HEK293T (cell line): ENCODE data around the gene SP2.
A peak's percentile ranks its signal among the peaks of the same experiment; 100 is the strongest.
"Not testable (repeated sequence)": the region's sequence is repeated elsewhere in the genome, so short reads cannot be mapped to it uniquely, and the experiment has no call there.

Experiments
- CTCF ChIA-PET: fragments of 350-600 bp; formaldehyde crosslinking; extraction: SDS; loops from one replicate; lab custom pipeline; 2021; ENCODE audit warnings: antibody characterized with exemption, inconsistent platforms; lab: Yijun Ruan, JAX
- POLR2A ChIA-PET: fragments of 350-600 bp; formaldehyde crosslinking; extraction: SDS; loops from one replicate; lab custom pipeline; 2020; ENCODE audit warnings: antibody characterized with exemption, inconsistent platforms; lab: Yijun Ruan, JAX
- DNase-seq: peaks from one replicate; pipeline ENCODE4 v3.0.0; 2012; ENCODE audit warnings: mixed read lengths; ENCODE audit errors: extremely low spot score
- ARNT ChIP-seq: fragments of 450-650 bp; IDR thresholded peaks from 2 replicates; pipeline ENCODE4 v1.6.1; 2017; ENCODE audit warnings: mild to moderate bottlenecking
- BHLHE40 ChIP-seq: fragments of 450-650 bp; IDR thresholded peaks from 2 replicates; pipeline ENCODE4 v1.6.1; 2016; ENCODE audit warnings: mild to moderate bottlenecking, moderate library complexity, borderline replicate concordance
- CTBP1 ChIP-seq: fragments of 450-650 bp; IDR thresholded peaks from 2 replicates; pipeline ENCODE4 v1.6.1; 2016; ENCODE audit warnings: borderline replicate concordance
- ELF4 ChIP-seq: fragments of 450-650 bp; IDR thresholded peaks from 2 replicates; pipeline ENCODE4 v1.6.1; 2017; ENCODE audit warnings: antibody characterized with exemption
- FOXA1 ChIP-seq: fragments of 450-650 bp; IDR thresholded peaks from 2 replicates; pipeline ENCODE4 v1.6.1; 2016; ENCODE audit warnings: mild to moderate bottlenecking
- FOXK2 ChIP-seq: fragments of 450-650 bp; IDR thresholded peaks from 2 replicates; pipeline ENCODE4 v1.6.1; 2016; ENCODE audit warnings: mild to moderate bottlenecking
- FOXM1 ChIP-seq: fragments of 450-650 bp; IDR thresholded peaks from 2 replicates; pipeline ENCODE4 v1.6.1; 2017; ENCODE audit warnings: mild to moderate bottlenecking, borderline replicate concordance
- HDGF ChIP-seq: fragments of 450-650 bp; IDR thresholded peaks from 2 replicates; pipeline ENCODE4 v1.6.1; 2017; ENCODE audit warnings: antibody characterized with exemption, borderline replicate concordance
- L3MBTL2 ChIP-seq: fragments of 450-650 bp; conservative IDR thresholded peaks from 2 replicates; pipeline ENCODE4 v1.6.1; 2016; ENCODE audit warnings: mild to moderate bottlenecking
- LEF1 ChIP-seq: fragments of 450-650 bp; IDR thresholded peaks from 2 replicates; pipeline ENCODE4 v1.6.1; 2017; ENCODE audit warnings: mild to moderate bottlenecking, borderline replicate concordance
- NFRKB ChIP-seq: fragments of 450-650 bp; IDR thresholded peaks from 2 replicates; pipeline ENCODE4 v1.6.1; 2016; ENCODE audit warnings: mild to moderate bottlenecking, moderate library complexity
- SP1 ChIP-seq: fragments of 450-650 bp; IDR thresholded peaks from 2 replicates; pipeline ENCODE4 v1.6.1; 2017
- SUZ12 ChIP-seq: fragments of 450-650 bp; IDR thresholded peaks from 2 replicates; pipeline ENCODE4 v1.6.1; 2016; ENCODE audit warnings: mild to moderate bottlenecking
- TARDBP ChIP-seq: fragments of 450-650 bp; IDR thresholded peaks from 2 replicates; pipeline ENCODE4 v1.6.1; 2016
- ZNF384 ChIP-seq: fragments of 450-650 bp; IDR thresholded peaks from 2 replicates; pipeline ENCODE4 v1.6.1; 2016
- TF ChIP-seq, protein P1 (sequence below): fragments of 450-650 bp; IDR thresholded peaks from 2 replicates; pipeline ENCODE4 v1.6.1; 2016

Gene SP2

DNA sequence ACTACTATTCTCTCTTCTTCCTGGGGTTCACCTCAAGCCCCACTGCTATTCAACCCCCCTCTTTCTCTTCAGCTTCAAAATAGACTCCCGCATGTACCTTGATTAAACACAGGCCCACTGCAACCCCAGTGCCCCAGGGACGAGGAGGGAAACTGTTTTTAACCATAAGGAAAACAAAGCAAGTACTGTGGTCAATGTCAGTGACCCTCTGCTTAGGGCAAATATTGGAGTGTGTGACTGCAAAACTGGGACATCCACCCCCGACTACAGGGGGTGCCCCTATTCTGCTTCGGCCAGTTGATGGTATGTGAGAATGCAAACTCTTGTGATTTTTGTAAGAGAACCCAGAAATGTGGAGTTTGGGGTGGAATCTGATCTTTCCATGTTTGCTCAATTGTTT is 35.8 kb downstream of the SP2 start:
- no peak for TF ChIP-seq NFRKB
- TF ChIP-seq FOXK2, result no peak
- no peak for TF ChIP-seq FOXA1
- DNase-seq, result no peak
- ChIA-PET POLR2A (interaction anchor here (1.1 to 4.3 kb wide), 2 partner anchors 10 to 36 kb away, joined by 3 to 18 read pairs; partner anchors contain the start of genes PNPO and SP2), CTCF (no interaction called here)

DNA sequence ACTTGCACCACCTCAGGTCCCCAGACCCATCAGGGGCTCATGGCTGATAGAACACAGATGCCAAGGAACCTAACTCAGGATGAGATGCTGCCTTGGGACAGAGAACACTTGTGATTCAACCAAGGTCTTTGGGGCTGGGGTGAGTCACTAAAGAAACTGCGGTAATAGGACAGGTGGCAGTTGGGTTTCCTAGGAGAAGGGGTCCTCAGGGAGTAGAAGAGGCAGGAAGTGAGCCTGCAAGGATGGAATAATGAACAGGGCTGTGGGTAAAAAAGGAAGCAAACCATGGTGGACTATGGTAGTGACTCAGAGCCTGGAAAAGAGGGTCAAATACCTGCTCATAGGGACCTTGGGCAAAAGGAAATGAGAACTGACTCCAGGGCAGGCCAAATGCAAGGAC is 38.8 kb downstream of the SP2 start:
- TF ChIP-seq CTBP1 (no peak), L3MBTL2 (no peak), ZNF384 (no peak), TARDBP (no peak), FOXM1 (no peak), BHLHE40 (no peak), HDGF (no peak)
- TF ChIP-seq, protein P1, sequence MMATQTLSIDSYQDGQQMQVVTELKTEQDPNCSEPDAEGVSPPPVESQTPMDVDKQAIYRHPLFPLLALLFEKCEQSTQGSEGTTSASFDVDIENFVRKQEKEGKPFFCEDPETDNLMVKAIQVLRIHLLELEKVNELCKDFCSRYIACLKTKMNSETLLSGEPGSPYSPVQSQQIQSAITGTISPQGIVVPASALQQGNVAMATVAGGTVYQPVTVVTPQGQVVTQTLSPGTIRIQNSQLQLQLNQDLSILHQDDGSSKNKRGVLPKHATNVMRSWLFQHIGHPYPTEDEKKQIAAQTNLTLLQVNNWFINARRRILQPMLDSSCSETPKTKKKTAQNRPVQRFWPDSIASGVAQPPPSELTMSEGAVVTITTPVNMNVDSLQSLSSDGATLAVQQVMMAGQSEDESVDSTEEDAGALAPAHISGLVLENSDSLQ, result no peak

DNA sequence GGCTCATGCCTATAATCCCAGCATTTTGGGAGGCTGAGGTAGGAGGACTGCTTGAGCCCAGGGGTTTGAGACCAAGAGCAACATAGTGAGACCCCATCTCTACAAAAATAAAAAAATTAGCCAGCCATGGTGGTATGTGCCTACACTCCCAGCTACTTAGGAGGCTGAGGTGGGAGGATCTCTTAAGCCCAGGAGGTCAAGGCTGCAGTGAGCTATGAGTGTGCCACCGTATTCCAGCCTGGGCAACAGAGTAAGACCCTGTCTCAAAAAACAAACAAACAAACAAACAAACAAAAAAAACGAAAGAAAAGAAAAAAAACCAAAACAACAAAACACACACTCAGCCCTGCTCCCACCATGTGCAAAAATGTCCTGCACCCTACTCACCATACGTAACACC is 39.4 kb downstream of the SP2 start:
- not testable (repeated sequence) for DNase-seq
- CTCF ChIA-PET, result interaction anchor here (1.7 kb wide), 1 partner anchor 11 kb away, joined by 4 read pairs; no protein-coding TSS in a partner anchor
- POLR2A ChIA-PET, result interaction anchor here (1.3 kb wide), 1 partner anchor 113 kb away, joined by 3 read pairs; no protein-coding TSS in a partner anchor

More for the DNA sequence above, 38.8 kb downstream of the SP2 start:
- DNase-seq, result no peak
- ChIA-PET CTCF (no interaction called here), POLR2A (interaction anchor here (1.3 kb wide), 1 partner anchor 114 kb away, joined by 3 read pairs; no protein-coding TSS in a partner anchor)

DNA sequence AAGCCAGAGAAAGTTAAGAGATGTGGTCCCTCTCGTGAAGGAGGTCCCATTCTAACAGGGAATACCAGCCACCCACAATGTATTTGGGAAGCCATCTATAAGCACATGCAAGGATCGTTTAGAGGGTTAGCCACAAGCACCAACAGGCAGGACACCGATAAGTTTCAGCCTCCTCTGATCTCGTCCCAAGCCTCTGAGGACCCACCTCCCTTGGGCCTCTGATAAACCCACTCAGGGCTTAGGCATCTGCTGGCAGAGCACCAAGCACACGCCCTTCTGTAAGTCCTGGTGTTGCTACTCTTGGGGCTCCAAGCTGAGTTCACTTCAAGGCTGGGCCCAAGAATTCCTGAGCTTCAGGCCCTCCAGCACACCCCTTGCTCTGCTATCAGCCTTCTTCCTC is 39.9 kb downstream of the SP2 start:
- POLR2A ChIA-PET, result interaction anchor here (1.3 kb wide), 1 partner anchor 113 kb away, joined by 3 read pairs; no protein-coding TSS in a partner anchor
- no peak for TF ChIP-seq ELF4
- TF ChIP-seq FOXK2, result no peak
- TF ChIP-seq BHLHE40, result no peak
- no peak for TF ChIP-seq ARNT
- CTCF ChIA-PET, result interaction anchor here (0.9 to 1.7 kb wide), 2 partner anchors 11 to 34 kb away, joined by 4 to 5 read pairs; no protein-coding TSS in a partner anchor
- no peak for DNase-seq

DNA sequence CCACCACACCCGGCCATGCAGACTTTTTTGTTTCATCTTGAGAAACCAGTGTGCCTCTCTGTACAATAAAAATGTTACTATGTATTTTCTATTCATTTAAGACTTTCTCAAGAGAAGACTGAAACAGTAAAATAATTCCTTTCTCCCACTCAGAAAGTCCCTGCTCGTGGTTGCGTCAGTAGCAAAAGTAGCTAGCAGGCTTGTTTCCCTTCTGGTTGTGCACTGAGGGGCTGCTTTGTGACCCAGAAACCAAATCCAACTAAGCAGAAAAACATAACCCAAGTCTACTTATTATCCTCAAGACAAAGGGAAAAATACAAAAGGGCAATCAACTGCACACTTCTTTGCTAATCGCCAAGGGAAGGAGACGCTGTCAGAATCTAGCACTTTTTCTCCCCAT is 41.9 kb downstream of the SP2 start:
- ChIA-PET CTCF (no interaction called here), POLR2A (interaction anchor here (0.6 to 1.1 kb wide), 2 partner anchors 8 to 43 kb away, joined by 3 to 4 read pairs; no protein-coding TSS in a partner anchor)
- no peak for DNase-seq
- TF ChIP-seq ELF4 (no peak), ARNT (no peak), FOXM1 (no peak), HDGF (no peak), L3MBTL2 (no peak), FOXK2 (no peak), LEF1 (no peak), NFRKB (no peak), TARDBP (no peak), SUZ12 (no peak), BHLHE40 (no peak), SP1 (no peak), CTBP1 (no peak), ZNF384 (no peak), FOXA1 (no peak)
- TF ChIP-seq, protein P1, result no peak

DNA sequence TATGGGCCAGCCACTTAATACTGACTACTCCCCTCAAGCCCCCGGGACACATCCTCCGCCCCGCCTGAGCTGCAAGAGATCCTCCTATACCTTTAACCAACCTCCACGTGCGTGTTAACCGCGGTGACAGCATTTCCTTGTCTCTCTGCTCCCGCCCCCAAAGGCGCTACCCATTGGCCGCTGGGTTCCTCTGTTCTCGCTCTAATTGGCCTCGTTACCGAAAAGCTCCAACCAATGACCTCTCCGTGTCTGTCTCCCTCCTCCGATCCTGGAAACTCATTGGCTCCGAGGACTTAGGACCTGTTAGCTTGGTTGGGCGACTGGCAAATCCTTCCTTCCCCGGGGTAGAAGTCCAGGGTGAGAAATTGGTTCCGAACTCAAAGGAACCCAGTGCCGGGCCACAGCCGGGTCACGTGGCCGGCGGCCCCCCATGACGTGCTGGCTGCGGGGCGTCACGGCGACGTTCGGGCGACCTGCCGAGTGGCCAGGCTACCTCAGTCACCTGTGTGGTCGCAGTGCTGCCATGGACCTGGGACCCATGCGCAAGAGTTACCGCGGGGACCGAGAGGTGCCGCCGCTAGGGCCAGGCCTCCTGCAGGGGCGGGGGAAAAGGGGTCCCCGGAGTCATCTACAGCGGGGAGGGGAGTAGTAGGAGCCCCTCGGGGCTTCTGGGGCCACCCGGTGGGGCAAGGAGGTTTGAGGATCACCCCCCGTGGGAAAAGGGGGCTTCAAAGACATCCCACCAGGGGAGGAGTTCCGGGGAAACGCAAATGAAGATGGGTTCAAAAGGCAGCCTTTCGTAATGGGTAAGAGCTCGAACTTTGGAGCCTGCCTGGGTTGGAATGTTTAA is 45.4 kb downstream of the SP2 start, which contains the start of gene PNPO:
Gene PNPO, plus strand, starts transcription at position 326 of the 850 bp plus-strand sequence. Its CDS starts 105 bp downstream, at position 431.
- TF ChIP-seq FOXM1 (peak; percentile 37; the same call in 1 of the 2 replicates), LEF1 (0 out of 2 replicates have a peak, but pooled peaks have one; percentile 1), FOXK2 (no peak), NFRKB (no peak), SP1 (no peak), HDGF (no peak), FOXA1 (no peak), BHLHE40 (no peak), L3MBTL2 (peak; percentile 100), ARNT (no peak), CTBP1 (no peak), ELF4 (peak; percentile 96), TARDBP (no peak), ZNF384 (no peak), SUZ12 (no peak)
- TF ChIP-seq, protein P1, result peak; percentile 88
- ChIA-PET CTCF (interaction anchor here (0.6 to 1.8 kb wide), 8 partner anchors 9 to 174 kb away, joined by 3 to 9 read pairs (median 3); partner anchors contain the start of gene CDK5RAP3), POLR2A (interaction anchor here (0.6 to 3.8 kb wide), 43 partner anchors 8 to 778 kb away, joined by 3 to 34 read pairs (median 4); partner anchors contain the start of genes CDK5RAP3, KPNB1, LRRC46 and MRPL10)
- peak; percentile 97 for DNase-seq
